PFSK-1 (cell line): ENCODE results near the gene CTSZ.

Experiments
- FOXP2 ChIP-seq: optimal IDR thresholded peaks from 2 replicates; pipeline ENCODE3; 2011; ENCODE audit warnings: borderline replicate concordance, control low read depth, inconsistent platforms; ENCODE audit not compliant: insufficient read depth; ENCODE audit errors: extremely low read length, extremely low read depth
- TAF1 ChIP-seq: IDR thresholded peaks from 2 replicates; pipeline ENCODE4 v1.6.1; 2012; ENCODE audit warnings: low read length, control low read depth, borderline replicate concordance; ENCODE audit not compliant: insufficient read depth

DNA sequence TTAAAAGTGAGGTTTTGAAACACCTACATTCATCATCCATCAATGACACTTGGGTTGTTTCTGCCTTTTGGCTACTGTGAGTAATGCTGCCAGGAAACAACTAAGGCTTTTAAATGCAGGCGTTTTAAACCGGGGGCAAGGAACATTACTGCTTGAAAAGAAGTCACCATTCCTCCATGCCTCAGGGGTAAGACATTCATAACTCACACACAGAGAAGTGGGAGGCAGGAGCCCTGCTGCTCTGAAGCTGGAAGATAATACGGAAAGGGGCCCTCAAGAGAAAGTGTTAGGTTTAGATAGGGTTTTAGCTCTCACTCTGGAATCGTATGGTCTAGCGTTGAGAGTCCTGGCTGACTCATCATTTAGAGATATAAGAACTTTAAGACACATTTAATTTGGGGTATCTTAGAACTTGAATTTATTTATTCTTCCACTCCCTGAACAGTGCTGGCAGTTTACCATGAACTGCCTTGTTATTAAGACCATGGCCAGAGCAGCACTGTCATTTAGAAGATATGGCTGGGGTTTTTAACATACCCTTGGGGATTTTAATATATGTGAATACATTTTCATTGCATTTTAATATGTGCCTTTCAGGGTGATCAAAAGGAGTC, 14.0 kb upstream of the CTSZ start:
- no peak for TF ChIP-seq FOXP2
- TF ChIP-seq TAF1: no peak
